DMS53 treated with DMSO at 0.1 percent for 48 hours (cell line): ENCODE data around the gene MATN1.

Experiments
- DNase-seq: peaks from one replicate; lab custom pipeline; 2025; ENCODE audit not compliant: unreplicated experiment; lab: John Stamatoyannopoulos, UW

The MATN1 gene

DNA sequence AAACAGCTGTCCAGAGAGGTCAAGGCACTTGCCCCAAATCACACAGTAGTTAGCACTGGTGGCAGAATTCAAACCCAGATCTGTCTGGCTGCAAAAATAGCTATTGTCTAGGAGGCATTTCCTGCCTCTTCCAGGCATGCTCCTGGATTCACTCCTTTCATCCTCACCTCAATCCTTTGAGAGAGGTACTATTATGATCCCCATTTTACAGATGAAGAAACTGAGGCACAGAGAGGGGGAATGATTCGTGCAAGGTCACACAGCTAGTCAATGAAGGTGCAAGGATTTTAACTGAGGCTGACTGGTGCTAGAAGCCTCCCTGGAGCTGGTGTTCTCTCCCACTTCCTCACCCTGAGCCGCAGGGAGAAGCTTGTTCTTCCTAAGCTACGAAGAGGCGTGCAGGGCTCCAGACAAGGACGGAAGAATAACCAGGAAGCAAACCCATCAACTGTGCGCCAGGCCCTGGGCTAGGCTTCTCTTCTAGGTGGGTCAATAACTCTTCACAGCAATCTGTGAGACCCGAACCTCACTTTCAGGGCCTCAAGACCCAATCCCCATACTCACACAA is 34.8 kb upstream of the MATN1 start:
- no peak for DNase-seq

DNA sequence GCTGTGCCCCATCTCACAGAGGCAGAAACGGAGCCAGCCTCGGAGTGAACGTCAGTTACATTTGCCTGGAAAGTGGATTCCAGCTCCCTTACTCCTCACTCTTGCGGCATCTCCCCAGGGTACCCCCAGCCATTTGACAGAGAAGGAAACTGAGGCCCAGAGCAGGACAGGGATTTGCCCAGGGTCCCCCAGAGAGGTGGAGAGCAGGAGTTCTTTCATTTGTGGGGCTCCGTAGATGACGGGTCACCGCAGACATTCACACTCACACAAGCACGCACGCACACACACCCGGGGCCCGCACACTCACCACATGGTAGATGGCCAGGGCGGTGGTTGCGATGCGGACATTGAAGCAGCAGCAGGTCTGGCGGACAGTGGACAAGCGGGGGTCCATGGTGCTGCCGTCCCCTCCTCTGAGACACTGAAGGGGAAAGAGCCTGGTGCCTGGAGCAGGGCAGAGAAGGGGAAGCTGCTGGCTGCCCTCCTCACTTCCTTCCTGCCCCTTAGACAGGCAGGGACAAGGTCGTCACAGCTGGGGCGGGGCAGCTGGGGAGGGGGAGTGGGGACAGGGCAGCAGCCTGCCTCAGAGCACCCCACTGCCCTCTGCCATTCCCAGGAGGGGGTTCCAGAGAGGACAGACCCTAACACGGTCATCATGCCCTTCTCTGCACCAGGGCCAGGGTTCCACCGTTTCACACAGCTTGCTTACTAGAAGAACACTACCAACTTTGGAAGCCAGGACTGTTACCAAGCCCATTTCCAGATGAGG is 34.2 kb upstream of the MATN1 start, which contains the start of gene LAPTM5:
Gene LAPTM5 (minus strand): TSS at position 423 of the 769 bp plus-strand sequence. CDS start 29 bp downstream, at position 394.
- DNase-seq, result no peak

DNA sequence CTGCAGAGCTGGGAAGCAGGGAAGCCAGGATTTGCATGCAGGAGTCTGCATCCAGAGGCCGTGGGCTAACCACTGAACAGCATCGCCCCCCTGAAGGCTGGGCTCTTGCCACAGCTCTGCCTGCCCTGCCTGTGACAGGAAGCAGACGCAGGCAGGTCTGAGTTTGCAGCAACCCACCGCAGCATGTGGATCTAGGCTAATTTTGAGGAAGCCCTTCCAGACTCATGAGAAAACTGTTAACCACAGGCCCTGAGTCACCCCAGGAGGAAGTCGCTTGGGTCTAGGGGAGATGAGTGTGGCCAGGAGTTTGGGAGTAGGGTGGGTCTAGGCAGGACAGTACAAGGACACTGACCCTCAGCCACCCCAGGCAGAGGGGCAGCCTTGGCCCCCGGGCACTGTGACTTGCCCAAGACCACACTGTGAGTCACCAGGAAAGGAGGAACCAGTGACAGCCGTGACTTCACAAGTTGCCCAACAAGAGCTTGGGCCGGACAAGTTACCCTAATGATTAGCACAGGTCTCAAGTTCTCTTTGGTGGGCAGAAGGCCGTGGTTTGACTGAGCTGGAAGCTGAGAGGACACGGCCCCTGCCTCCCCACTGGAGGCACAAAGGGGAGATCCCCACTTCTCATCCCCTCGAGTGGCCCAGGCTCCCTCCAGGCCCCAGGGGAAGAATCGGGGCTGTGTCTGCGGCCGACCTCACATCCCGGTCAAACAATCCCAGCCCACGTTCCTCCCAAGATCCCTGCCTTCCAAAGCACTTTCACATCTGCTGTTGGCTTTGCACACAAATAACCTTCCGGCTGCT is 33.4 kb upstream of the MATN1 start:
- DNase-seq, result no peak

DNA sequence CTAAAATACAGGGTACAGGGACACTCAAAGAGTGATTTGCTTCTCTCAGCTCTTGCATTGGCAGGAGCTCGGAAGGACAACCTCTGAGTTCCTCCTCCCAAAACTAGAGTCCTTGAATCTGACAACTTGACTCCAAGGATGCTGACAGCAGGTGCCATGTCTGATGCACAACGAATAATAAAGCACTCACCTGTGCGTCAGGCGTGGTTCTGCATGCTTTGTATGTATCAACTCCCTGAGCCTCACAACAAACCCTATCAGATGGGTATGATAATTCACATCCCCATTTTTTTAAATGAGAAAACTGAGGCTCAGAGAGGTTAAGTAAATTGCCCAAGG is 32.8 kb upstream of the MATN1 start:
- DNase-seq, result no peak

DNA sequence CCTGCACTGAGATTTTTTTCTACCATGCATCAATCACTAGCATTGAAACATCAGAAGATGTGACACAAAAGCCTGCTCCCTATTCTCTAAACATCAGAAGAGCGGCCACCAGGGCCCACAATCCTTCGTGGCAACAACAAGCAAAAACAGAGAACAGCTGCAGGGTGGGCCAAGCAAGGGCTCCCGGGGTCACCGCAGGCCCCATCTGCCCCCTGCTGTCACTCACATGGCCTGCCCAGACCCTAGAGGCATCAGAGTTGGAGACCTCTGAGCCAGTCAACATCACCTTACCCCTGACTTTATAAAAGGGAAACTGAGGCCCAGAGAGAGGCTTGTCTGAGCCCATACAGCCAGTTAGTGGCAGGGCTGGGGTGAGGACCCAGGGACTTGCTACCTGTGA is 32.4 kb upstream of the MATN1 start:
- no peak for DNase-seq

DNA sequence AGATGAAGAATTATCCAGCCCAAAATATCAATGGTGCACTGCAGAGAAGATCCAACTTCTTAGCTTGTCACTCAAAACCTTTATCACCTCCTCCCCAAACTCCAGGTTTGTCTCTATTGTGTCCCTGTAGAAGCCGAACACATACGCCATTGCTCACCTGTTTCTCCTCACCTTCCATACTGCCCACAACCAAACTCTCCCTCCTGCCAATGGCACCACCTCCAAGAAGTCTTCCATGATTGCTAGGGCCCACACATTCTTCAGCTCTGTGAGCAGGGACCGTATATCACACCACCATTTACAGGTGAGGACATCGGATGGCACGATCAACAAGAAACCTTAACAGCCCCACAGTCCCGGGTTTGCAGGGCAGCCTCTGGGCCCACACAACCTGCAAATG is 31.9 kb upstream of the MATN1 start:
- no peak for DNase-seq

DNA sequence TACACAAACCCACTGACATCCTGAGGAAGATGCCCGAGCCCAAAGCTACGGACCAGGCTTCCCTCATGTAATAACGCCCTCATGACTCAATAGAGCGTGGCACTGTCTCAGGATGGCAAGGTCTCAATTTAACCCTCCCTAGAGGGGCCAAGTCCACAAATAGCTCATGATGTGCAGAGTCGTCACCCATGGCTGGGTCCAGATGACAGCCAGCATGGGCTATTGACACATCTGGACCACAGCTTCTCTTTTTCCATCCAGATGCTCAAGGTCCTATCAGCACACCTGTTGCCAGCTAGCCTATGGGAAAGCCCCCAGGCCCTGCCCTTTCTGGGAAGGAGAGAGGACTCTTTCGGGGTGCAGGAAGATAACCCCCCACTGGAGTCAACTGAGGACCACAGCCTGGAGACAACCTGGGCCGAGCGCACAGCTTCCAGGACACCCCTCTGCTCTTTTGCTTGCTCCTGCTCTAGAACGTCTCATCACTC is 31.3 kb upstream of the MATN1 start:
- DNase-seq, result no peak

DNA sequence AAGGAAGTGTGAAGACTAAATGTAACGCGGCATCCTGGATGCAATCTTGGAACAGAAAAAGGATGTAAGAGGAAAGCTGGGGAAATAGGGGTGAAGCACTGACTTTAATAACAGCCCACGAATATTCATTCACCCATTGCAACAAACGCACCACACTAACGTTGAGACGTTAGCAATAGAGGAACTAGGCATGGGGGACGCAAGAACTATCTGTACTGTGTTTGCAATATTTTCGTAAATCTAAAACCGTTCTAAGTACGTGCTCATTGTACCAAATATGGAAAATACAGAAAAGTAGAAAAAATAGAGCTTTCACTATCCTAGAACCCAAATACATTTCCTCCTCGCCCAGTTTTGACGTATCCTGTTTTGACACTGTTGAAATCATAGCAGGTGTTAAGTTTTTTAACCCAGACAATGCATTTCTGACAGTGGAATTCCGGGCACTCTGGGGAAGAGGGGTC is 30.3 kb upstream of the MATN1 start:
- no peak for DNase-seq

DNA sequence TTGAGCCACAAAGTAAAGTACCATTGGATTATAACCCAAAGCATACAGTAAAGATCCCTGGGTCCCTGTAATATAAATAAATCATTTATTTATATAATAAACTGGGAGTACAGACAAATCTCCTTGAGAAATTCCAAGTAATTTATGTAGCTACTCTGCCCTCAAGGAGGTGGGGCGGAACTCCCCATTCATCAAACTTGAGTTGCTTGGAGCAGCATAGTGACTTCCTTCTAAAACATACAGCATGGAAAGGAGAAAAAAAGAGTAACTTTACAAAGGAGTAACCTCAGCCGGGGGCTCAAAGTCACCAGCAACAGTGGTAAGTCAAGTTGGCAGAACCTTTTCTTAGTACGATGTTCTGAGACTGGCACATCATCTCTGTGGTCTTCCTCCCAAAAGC is 29.7 kb upstream of the MATN1 start:
- no peak for DNase-seq

DNA sequence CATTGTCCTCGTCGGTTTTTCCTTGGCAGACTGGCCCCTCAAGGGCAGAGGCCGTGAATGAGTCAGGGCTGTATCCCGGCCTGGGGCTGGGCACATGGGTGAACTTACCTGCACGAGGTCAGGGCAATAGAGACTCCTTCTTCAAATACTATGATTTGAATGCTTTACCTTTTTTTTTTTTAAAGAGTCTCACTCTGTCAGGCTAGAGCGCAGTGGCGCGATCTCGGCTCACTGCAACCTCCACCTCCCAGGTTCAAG is 29.2 kb upstream of the MATN1 start:
- DNase-seq, result no peak

DNA sequence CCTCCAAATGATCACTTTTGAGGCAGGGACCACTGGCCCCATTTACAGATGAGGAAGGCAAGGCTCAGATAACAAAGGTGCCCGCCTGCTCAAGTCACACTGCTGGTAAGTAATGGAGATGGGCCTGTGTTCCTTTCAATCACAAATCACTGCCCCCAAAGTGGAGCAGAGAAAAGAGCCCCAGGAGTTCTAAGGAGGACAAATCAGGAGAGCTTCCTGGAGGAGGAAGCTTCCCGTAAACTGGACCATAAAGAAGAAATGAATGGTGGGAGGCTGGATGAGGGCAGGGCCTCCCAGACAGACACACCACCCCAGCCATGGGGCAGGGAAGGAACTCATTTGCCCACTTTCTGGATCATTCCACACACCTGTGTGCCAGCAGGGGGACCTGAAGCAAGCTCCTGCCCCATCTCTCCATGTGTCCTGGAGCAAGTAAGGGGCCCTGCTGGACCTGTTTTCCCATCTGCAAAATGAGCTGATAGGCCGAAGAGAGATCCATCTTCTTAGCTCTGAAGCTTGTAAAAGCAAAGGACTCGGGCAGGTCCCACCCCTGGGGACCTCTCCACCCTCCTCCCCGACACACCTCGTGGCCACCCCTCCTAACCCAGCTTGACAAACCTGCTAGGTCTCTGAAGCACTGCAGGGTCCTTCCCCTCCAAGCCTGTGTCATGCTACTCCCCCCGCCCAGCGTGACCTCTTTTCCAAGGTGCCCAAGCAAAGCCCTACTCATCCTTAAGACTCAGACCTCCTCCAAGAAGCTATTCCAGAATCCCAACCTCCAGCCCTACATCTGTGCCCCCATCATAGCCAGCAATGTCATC is 28.7 kb upstream of the MATN1 start:
- DNase-seq, result no peak

DNA sequence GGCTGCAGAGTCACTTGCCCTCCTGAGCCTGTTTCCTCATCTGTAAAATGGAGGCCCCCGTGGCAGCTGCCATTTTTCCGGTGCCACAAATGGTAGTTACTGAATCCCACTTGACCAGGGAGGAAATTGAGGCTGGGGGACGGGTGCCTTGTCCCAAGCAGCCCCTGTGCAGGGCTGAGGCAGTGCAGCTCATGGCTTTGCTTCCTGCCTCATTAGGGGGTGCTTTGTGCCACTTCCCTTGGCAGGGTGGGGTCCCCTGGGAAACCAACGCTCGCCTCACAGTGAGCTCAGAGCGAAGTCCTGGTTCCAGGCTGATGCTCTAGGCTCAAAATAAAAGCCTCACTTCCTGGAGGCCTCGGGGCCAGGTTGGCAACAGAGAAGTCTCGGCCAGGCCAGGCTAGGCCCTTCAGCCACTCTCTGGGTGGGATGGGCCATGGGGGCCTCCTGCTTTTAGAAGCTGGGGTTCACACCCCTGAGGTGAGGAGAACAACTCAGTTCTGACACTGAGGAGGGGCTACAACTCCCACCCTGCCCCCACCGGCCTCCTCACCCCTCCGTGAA is 27.4 kb upstream of the MATN1 start:
- DNase-seq, result no peak

DNA sequence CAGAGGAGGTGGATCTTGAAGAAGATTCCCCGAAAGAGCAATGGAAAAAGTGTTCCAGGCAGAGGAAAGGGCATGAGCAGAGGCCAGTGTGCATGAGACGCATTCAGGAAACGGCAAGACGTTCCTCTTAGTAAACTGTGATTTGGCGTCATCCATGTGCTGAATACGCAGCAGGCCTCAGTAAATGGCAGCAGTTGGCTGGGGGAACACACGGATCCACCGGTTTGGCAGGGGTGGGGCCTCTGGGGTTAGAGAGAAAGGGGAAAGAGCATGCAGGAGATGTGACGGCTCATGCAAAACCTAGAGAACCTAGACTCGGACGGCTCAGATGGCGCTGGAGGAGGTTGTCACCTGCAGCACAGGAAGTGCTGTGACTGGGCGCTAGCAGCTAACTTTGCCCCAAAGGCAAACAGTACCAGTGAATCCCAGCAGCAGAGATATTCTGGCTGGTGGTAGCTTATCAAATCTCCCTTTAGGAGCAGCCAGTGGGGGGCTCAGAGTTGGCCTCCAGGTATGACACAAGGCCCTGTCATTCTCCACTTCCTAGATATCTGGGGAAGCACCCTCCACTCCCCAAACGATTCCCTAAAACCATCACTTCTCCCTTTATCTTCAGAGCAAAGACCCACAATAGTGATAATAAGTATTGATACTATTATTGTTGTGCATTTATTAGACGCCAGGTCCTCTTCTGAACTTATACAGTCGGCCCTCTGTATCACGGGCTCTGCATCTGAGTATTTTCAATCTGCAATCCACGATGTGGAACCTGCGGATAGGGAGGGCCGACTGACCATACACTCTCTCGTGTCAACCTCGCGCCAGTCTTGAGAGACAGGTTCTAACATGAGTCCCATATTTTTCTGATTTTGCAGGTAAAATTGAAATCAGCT is 26.6 kb upstream of the MATN1 start:
- DNase-seq, result no peak

DNA sequence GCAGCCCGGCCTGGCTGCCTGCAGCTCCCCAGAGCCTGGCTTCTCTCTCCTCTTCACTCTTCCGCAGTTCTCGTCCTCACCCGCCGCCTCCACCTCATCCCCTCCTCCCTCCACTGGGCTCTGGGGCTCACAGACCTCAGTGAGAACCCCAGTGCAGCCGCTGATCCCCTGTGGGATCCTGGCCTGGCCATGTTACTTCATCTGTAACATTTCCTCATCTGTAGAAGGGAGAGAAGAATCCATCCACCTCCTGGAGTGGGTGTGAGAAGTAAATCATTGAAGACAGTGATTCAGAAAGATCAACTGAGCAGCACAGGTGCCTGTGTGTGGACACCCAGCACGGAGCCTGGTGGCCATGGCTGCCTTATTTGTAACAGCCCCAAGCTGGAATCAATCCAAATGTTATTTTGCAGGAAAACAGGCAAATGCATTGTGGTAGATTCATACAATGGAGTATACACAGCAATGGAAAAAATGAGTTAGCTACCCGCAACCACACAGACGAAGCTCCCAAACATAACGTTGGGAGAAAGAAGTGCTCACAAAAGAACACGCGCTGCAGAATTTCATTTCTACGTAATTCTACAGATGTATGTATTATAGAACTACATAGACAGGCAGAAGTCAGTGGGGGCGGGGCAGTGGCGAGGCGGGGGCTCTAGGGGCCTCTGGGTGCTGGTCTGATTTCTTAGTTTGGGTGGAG is 25.5 kb upstream of the MATN1 start:
- no peak for DNase-seq

DNA sequence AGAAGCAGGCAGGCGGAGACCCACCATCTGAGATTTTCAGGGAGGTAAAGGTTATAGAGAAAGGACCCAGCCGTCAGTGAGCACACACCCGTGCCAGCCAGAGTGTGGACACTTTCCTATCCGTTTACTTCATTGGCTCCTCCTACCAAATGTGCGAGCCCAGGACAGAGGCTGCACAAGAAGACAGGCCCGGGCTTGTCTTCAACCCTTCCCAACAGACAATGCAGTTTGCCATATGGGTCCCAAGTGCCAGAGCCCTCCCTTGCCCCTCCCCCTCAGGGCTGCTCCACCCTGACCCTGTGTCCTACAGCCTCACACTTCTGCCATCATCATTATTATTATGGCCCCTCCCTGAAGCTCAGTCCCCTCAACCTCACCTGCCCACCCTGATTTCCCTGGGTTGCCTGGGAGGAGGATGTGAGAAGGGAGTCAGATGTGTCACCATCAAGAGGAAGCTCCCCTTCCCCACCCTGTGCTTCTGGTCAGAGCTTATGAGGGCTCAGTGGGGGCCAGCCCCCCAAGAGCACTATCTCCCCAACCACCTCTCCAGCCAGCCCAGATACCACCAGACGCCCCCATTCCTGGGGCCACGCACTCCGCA is 24.8 kb upstream of the MATN1 start:
- no peak for DNase-seq

DNA sequence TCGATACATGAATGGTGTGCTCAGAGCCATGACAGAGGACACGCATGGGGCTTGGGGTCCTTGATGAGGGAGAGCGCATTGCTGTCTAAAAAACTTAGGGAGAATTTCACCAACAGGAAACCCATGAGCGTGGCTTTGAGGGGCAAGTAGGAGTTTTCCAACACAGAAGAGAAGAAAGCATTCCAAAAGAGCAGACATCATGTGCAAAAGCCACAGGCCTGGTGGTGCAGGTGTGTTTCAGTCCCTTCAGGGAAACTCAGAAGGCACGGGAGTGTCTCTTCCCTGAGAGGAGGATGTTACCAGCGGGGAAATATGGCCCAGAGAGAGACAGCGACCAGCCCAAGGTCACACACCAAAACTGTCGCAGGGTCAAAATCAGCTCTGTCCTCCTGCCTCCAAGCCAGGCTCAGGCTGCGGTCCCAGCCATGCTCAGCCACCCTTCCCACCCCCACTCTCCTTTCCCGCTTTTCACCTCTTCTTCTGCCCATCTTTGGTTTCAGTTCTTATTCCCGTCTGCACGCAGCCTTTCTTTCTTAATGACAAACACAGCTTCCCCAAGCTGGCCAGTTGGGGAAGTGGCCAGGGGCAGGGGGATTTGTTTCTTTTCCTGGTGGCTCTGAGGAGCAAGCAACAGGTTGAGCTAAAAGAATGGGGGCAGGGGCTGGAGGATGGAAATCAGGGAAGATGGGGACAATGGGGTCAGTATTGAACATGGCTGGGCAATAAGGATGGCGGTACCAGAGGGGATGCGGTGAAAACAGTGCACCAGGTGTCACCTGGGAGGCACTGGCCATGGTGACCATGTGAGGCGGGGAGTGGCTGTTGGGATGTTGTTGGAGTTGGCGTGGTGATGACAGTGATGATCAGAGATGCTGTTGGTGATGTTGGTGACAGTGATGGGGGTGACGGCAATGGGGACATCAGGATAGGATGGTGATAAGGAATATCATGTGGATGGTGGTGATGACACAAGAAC is 23.9 kb upstream of the MATN1 start:
- DNase-seq, result no peak

DNA sequence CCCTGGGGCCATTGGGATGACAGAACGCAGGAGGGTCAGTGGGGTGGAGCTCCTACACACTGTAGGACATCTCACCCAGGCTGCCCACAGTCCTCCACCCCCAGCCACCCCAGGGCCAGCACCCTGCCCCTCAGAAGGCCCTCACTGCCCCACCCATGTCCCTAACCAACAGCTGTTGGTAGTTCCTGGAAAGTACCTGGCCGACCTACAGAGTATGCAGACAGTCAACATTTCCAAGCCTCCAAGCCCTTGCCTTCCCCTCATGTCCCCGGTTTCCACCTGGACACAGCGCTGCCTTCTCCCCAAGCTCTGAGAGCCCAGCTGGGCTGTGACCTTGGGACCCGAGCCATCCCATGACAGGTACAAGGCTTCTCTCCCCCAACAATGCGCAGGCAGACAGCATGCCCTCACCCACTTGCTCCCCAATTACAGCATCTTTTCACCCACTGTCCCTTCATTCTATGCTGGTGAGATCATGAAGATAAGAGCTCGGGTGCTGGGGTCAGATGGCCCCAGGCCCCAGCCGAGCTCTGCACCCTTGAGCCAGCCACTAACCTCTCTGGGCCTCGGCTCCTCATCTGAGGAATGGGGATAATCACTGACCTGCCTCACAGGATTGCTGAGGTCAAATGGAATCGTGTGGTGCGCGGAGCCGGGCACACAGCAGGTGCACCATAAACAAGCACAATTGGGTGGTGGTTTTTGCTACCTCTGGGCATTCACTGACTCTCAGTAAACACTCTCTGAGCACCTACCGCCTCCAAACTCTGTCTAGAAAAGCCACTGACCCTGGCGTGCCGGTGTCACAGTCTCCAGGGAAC is 23.0 kb upstream of the MATN1 start:
- DNase-seq, result no peak
